Measurements from ENCODE around the gene RUBCN. TPM values are rescaled to one million over a fixed set of nuclear protein-coding genes. Genes with fewer than 3 reads are reported as not detected.

Gene RUBCN
- polyA plus RNA-seq, 1 of the 3 experiments (the other 2 are of a cell fraction) = 14.9 TPM

DNA sequence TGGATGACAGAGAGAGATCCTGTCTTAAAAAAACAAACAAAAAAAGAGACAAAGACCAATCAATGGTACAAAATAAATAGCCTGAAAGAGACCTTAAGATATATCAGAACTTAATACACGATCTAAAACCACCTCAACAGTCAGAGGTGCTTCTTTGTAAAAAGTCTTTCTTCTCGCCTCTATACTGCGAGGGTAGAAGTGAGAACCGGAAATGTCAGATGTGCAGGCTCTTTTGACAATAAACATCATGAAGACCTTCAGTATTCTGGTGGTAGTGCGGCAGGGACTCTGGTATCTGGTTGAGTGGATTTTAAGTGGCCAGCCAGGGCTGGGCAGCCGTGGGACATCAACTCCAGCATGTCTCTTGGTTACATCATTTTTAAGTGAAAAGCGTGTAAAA, 30.0 kb downstream of the RUBCN start:
- CTCF ChIA-PET = no interaction called here
- H3K4me2 ChIP-seq = no peak overlapping the region
- no peak overlapping the region for H3K4me3 ChIP-seq (ENCODE audit: low read depth in 2 of 2, low read length in 1 of 2)
- H3K36me3 ChIP-seq (replicated peaks in 1 of 2; ENCODE audit: control insufficient read depth in 1 of 2, insufficient read depth in 2 of 2, low read length in 1 of 2) = peaks cover 11 to 12% of the 10 kb centered on the region in 2 experiments
- H2AFZ ChIP-seq (ENCODE audit: low read depth) = no peak overlapping the region
- H3K4me1 ChIP-seq (ENCODE audit: control insufficient read depth in 1 of 2, insufficient read depth in 2 of 2, low read depth in 1 of 2, low read length in 1 of 2) = peaks cover 0 to 6% of the 10 kb centered on the region in 2 experiments; a peak in 1 of 4 replicates
- DNase-seq = no peak
- H3K27ac ChIP-seq (ENCODE audit: low read depth in 2 of 2, low read length in 1 of 2) = no peak overlapping the region
- H3K9me3 ChIP-seq = no peaks in the 10 kb centered on the region
- H3K79me2 ChIP-seq (ENCODE audit: insufficient read depth) = peaks cover 20% of the 10 kb centered on the region
- WGBS (ENCODE audit: low lambda C conversion rate) = 98% methylated on average over 7 of the region's 7 CpGs
- H3K27me3 ChIP-seq (ENCODE audit: insufficient read depth) = no peaks in the 10 kb centered on the region
- POLR2A ChIA-PET = no interaction called here
- TF ChIP-seq, protein P1, sequence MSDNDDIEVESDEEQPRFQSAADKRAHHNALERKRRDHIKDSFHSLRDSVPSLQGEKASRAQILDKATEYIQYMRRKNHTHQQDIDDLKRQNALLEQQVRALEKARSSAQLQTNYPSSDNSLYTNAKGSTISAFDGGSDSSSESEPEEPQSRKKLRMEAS (IDR thresholded peaks at IDR 0.05; ENCODE audit: low read depth) = no peak
- no peak for TF ChIP-seq NRF1 (IDR thresholded peaks at IDR 0.05; ENCODE audit: low read depth, low read length)
- H3K9me2 ChIP-seq = no peaks in the 10 kb centered on the region
- H4K20me1 ChIP-seq (ENCODE audit: insufficient read depth) = no peaks in the 10 kb centered on the region
- no peak overlapping the region for H3K9ac ChIP-seq
- peaks cover 8% of the 10 kb centered on the region for H3F3A ChIP-seq (replicated peaks; ENCODE audit: insufficient read depth)

DNA sequence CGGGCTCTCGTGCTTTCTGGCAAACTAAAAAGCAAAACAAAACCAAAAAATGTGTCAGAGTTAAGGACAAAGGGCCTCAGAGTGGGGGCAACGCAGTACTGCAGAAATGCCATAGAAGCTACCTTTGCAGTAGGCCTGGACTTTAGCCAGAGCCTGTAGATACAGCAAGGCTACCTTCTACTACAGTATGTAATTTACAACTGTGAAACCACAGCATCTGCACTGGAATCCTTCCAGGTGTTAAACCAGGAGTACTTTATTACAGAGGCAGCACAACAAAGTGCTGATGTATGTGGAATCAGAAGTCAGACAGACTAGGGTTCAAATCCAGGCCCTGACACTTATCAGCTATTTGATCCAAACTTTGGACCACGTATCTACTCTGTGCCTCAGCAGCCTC, 34.9 kb downstream of the RUBCN start:
- WGBS (ENCODE audit: low lambda C conversion rate) = 98% methylated on average over 4 of the region's 4 CpGs
- TF ChIP-seq RFX5 (IDR thresholded peaks at IDR 0.05; ENCODE audit: low read length) = no peak
- TF ChIP-seq, protein P2, sequence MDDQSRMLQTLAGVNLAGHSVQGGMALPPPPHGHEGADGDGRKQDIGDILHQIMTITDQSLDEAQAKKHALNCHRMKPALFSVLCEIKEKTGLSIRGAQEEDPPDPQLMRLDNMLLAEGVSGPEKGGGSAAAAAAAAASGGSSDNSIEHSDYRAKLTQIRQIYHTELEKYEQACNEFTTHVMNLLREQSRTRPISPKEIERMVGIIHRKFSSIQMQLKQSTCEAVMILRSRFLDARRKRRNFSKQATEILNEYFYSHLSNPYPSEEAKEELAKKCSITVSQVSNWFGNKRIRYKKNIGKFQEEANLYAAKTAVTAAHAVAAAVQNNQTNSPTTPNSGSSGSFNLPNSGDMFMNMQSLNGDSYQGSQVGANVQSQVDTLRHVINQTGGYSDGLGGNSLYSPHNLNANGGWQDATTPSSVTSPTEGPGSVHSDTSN (IDR thresholded peaks at IDR 0.05) = no peak
- no peak for TF ChIP-seq EZH2phosphoT487 (IDR thresholded peaks at IDR 0.05; ENCODE audit: borderline replicate concordance, low read depth)
- TF ChIP-seq FOSL2 (IDR thresholded peaks at IDR 0.05; ENCODE audit: borderline replicate concordance, low read depth) = no peak
- TF ChIP-seq RAD21 (IDR thresholded peaks at IDR 0.05; ENCODE audit: low read length) = no peak
- TF ChIP-seq, protein P3, sequence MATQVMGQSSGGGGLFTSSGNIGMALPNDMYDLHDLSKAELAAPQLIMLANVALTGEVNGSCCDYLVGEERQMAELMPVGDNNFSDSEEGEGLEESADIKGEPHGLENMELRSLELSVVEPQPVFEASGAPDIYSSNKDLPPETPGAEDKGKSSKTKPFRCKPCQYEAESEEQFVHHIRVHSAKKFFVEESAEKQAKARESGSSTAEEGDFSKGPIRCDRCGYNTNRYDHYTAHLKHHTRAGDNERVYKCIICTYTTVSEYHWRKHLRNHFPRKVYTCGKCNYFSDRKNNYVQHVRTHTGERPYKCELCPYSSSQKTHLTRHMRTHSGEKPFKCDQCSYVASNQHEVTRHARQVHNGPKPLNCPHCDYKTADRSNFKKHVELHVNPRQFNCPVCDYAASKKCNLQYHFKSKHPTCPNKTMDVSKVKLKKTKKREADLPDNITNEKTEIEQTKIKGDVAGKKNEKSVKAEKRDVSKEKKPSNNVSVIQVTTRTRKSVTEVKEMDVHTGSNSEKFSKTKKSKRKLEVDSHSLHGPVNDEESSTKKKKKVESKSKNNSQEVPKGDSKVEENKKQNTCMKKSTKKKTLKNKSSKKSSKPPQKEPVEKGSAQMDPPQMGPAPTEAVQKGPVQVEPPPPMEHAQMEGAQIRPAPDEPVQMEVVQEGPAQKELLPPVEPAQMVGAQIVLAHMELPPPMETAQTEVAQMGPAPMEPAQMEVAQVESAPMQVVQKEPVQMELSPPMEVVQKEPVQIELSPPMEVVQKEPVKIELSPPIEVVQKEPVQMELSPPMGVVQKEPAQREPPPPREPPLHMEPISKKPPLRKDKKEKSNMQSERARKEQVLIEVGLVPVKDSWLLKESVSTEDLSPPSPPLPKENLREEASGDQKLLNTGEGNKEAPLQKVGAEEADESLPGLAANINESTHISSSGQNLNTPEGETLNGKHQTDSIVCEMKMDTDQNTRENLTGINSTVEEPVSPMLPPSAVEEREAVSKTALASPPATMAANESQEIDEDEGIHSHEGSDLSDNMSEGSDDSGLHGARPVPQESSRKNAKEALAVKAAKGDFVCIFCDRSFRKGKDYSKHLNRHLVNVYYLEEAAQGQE (IDR thresholded peaks at IDR 0.05; ENCODE audit: low read depth, low read length) = no peak
- TF ChIP-seq, protein P4, sequence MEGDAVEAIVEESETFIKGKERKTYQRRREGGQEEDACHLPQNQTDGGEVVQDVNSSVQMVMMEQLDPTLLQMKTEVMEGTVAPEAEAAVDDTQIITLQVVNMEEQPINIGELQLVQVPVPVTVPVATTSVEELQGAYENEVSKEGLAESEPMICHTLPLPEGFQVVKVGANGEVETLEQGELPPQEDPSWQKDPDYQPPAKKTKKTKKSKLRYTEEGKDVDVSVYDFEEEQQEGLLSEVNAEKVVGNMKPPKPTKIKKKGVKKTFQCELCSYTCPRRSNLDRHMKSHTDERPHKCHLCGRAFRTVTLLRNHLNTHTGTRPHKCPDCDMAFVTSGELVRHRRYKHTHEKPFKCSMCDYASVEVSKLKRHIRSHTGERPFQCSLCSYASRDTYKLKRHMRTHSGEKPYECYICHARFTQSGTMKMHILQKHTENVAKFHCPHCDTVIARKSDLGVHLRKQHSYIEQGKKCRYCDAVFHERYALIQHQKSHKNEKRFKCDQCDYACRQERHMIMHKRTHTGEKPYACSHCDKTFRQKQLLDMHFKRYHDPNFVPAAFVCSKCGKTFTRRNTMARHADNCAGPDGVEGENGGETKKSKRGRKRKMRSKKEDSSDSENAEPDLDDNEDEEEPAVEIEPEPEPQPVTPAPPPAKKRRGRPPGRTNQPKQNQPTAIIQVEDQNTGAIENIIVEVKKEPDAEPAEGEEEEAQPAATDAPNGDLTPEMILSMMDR (IDR thresholded peaks at IDR 0.05) = no peak
- no peak for TF ChIP-seq ELF1 (IDR thresholded peaks at IDR 0.05)
- TF ChIP-seq, protein P5, sequence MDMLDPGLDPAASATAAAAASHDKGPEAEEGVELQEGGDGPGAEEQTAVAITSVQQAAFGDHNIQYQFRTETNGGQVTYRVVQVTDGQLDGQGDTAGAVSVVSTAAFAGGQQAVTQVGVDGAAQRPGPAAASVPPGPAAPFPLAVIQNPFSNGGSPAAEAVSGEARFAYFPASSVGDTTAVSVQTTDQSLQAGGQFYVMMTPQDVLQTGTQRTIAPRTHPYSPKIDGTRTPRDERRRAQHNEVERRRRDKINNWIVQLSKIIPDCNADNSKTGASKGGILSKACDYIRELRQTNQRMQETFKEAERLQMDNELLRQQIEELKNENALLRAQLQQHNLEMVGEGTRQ (IDR thresholded peaks at IDR 0.05; ENCODE audit: borderline replicate concordance, low read depth, low read length) = no peak
- TF ChIP-seq, protein P1 (IDR thresholded peaks at IDR 0.05; ENCODE audit: low read depth) = no peak
- no peak for TF ChIP-seq NRF1 (IDR thresholded peaks at IDR 0.05; ENCODE audit: low read depth, low read length)
- TF ChIP-seq, protein P6, sequence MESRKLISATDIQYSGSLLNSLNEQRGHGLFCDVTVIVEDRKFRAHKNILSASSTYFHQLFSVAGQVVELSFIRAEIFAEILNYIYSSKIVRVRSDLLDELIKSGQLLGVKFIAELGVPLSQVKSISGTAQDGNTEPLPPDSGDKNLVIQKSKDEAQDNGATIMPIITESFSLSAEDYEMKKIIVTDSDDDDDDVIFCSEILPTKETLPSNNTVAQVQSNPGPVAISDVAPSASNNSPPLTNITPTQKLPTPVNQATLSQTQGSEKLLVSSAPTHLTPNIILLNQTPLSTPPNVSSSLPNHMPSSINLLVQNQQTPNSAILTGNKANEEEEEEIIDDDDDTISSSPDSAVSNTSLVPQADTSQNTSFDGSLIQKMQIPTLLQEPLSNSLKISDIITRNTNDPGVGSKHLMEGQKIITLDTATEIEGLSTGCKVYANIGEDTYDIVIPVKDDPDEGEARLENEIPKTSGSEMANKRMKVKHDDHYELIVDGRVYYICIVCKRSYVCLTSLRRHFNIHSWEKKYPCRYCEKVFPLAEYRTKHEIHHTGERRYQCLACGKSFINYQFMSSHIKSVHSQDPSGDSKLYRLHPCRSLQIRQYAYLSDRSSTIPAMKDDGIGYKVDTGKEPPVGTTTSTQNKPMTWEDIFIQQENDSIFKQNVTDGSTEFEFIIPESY (IDR thresholded peaks at IDR 0.05; ENCODE audit: borderline replicate concordance, low read depth) = no peak
- H3K27ac ChIP-seq (ENCODE audit: low read depth in 2 of 2, low read length in 1 of 2) = no peak overlapping the region
- H3K36me3 ChIP-seq (replicated peaks in 1 of 2; ENCODE audit: control insufficient read depth in 1 of 2, insufficient read depth in 2 of 2, low read length in 1 of 2) = peaks cover 34 to 43% of the 10 kb centered on the region in 2 experiments
- no peaks in the 10 kb centered on the region for H3K9me2 ChIP-seq
- peaks cover 0 to 3% of the 10 kb centered on the region in 2 experiments; a peak in 1 of 4 replicates for H3K4me1 ChIP-seq (ENCODE audit: control insufficient read depth in 1 of 2, insufficient read depth in 2 of 2, low read depth in 1 of 2, low read length in 1 of 2)
- no peaks in the 10 kb centered on the region for H3K9me3 ChIP-seq
- no peak for DNase-seq
- no peaks in the 10 kb centered on the region for H4K20me1 ChIP-seq (ENCODE audit: insufficient read depth)
- H3K4me3 ChIP-seq (ENCODE audit: low read depth in 2 of 2, low read length in 1 of 2) = no peak overlapping the region
- H3K4me2 ChIP-seq = no peak overlapping the region
- no peaks in the 10 kb centered on the region for H3F3A ChIP-seq (replicated peaks; ENCODE audit: insufficient read depth)
- H3K27me3 ChIP-seq (ENCODE audit: insufficient read depth) = no peaks in the 10 kb centered on the region
- no peak overlapping the region for H2AFZ ChIP-seq (ENCODE audit: low read depth)
- no peak overlapping the region for H3K9ac ChIP-seq
- CTCF ChIA-PET = interaction anchor here (0.9 to 2.6 kb wide), 2 partner anchors 9 to 103 kb away, joined by 3 to 8 read pairs; no protein-coding TSS in a partner anchor
- H3K79me2 ChIP-seq (ENCODE audit: insufficient read depth) = no peaks in the 10 kb centered on the region; the same call in 1 of the 2 replicates
- POLR2A ChIA-PET = no interaction called here

Data from SK-N-SH (cell line).